Mesendoderm (in vitro differentiated cells): ENCODE results near the gene PRDM12.

Source experiments
- DNase-seq: peaks from one replicate; pipeline ENCODE4 v3.0.0; 2013
- H2AK5ac ChIP-seq: 2 replicates; pipeline ENCODE4 v1.6.1; 2013; ENCODE audit warnings: low read length, inconsistent platforms
- H2BK120ac ChIP-seq: 2 replicates; pipeline ENCODE4 v1.6.1; 2013; ENCODE audit warnings: low read depth, mild to moderate bottlenecking, low read length, moderate library complexity, mixed read lengths
- H2BK15ac ChIP-seq: replicated peaks from 2 replicates; pipeline ENCODE4 v1.6.1; 2013; ENCODE audit warnings: low read depth, mild to moderate bottlenecking, moderate library complexity
- H2BK5ac ChIP-seq: 2 replicates; pipeline ENCODE4 v1.6.1; 2013; ENCODE audit warnings: low read length, inconsistent platforms
- H3K18ac ChIP-seq: 2 replicates; pipeline ENCODE4 v1.6.1; 2013; ENCODE audit warnings: mild to moderate bottlenecking, low read length, mixed read lengths
- H3K23ac ChIP-seq: one replicate; pipeline ENCODE4 v1.6.1; 2013; ENCODE audit warnings: low read length
- H3K27ac ChIP-seq: 2 replicates; pipeline ENCODE4 v1.5.1; 2013; ENCODE audit warnings: low read depth, mild to moderate bottlenecking, inconsistent platforms, low read length, moderate library complexity
- H3K27me3 ChIP-seq: 2 replicates; pipeline ENCODE4 v1.6.1; 2013; ENCODE audit warnings: low read length, control low read depth, mild to moderate bottlenecking, inconsistent platforms; ENCODE audit not compliant: insufficient read depth, poor library complexity
- H3K36me3 ChIP-seq: 2 replicates; pipeline ENCODE4 v1.6.1; 2013; ENCODE audit warnings: low read length, inconsistent platforms; ENCODE audit not compliant: control insufficient read depth, insufficient read depth
- H3K4ac ChIP-seq: one replicate; pipeline ENCODE4 v1.6.1; 2013; ENCODE audit warnings: low read depth, mild to moderate bottlenecking, low read length, moderate library complexity
- H3K4me1 ChIP-seq: 2 replicates; pipeline ENCODE4 v1.6.1; 2013; ENCODE audit warnings: low read depth, low read length, inconsistent platforms; ENCODE audit not compliant: control insufficient read depth
- H3K4me2 ChIP-seq: 2 replicates; pipeline ENCODE4 v1.6.1; 2013; ENCODE audit warnings: low read length
- H3K4me3 ChIP-seq: 2 replicates; pipeline ENCODE4 v1.5.1; 2013; ENCODE audit warnings: mild to moderate bottlenecking, low read length
- H3K56ac ChIP-seq: one replicate; pipeline ENCODE4 v1.6.1; 2013; ENCODE audit warnings: low read length
- H3K79me1 ChIP-seq: 2 replicates; pipeline ENCODE4 v1.6.1; 2013; ENCODE audit warnings: low read length, inconsistent platforms
- H3K79me2 ChIP-seq: 2 replicates; pipeline ENCODE4 v1.6.1; 2013; ENCODE audit warnings: mild to moderate bottlenecking, low read length; ENCODE audit not compliant: control insufficient read depth, insufficient read depth
- H3K9ac ChIP-seq: 2 replicates; pipeline ENCODE4 v1.6.1; 2013; ENCODE audit warnings: low read length, inconsistent platforms
- H4K5ac ChIP-seq: one replicate; pipeline ENCODE4 v1.6.1; 2013; ENCODE audit warnings: low read length
- H4K8ac ChIP-seq: one replicate; pipeline ENCODE4 v1.6.1; 2013; ENCODE audit warnings: low read depth, mild to moderate bottlenecking, control low read depth, low read length, moderate library complexity
- WGBS: extraction: QIAGEN DNeasy Blood & Tissue Kit; methylation state at CpG from one replicate; pipeline ENCODE4 v1.1.7; 2013; ENCODE audit warnings: low lambda C conversion rate, missing lambda C conversion rate; ENCODE audit not compliant: insufficient coverage; ENCODE audit errors: extremely low coverage; 5-methylcytosine and 5-hydroxymethylcytosine counted together

The PRDM12 gene

GRCh38 chr9:130639124-130639765 lies 25.1 kb upstream of the PRDM12 start:
- H3K4me2 ChIP-seq, result no peak overlapping the region
- peaks cover 5% of the 10 kb centered on the region for H3K36me3 ChIP-seq
- no peak overlapping the region for H3K4me3 ChIP-seq
- WGBS, result no CpG with 5 or more reads among the region's 20 CpGs
- H3K4ac ChIP-seq, result no peak overlapping the region
- H2BK15ac ChIP-seq, result no peak overlapping the region
- H3K27ac ChIP-seq, result no peak overlapping the region
- no peaks in the 10 kb centered on the region for H3K4me1 ChIP-seq
- no peak overlapping the region for H2BK5ac ChIP-seq
- H3K79me2 ChIP-seq, result no peaks in the 10 kb centered on the region
- H3K27me3 ChIP-seq, result no peaks in the 10 kb centered on the region
- no peak overlapping the region for H2AK5ac ChIP-seq
- no peak overlapping the region for H2BK120ac ChIP-seq
- no peak overlapping the region for H3K9ac ChIP-seq
- no peak overlapping the region for H3K18ac ChIP-seq
- no peak overlapping the region for H3K56ac ChIP-seq
- H4K5ac ChIP-seq, result no peak overlapping the region
- H3K23ac ChIP-seq, result no peak overlapping the region
- no peaks in the 10 kb centered on the region for H3K79me1 ChIP-seq
- DNase-seq, result no peak
- H4K8ac ChIP-seq, result no peak overlapping the region

GRCh38 chr9:130639866-130640555 lies 24.4 kb upstream of the PRDM12 start:
- H3K27ac ChIP-seq, result no peak overlapping the region
- no CpG with 5 or more reads among the region's 17 CpGs for WGBS

GRCh38 chr9:130640681-130641080 lies 23.7 kb upstream of the PRDM12 start:
- H2BK120ac ChIP-seq, result no peak overlapping the region
- no peak overlapping the region for H3K23ac ChIP-seq
- H3K27me3 ChIP-seq, result no peaks in the 10 kb centered on the region
- no peak overlapping the region for H3K9ac ChIP-seq
- H3K18ac ChIP-seq, result no peak overlapping the region
- H4K5ac ChIP-seq, result no peak overlapping the region
- peak; percentile 30 for DNase-seq
- H3K79me2 ChIP-seq, result no peaks in the 10 kb centered on the region
- H3K4me3 ChIP-seq, result no peak overlapping the region
- no peak overlapping the region for H4K8ac ChIP-seq
- H3K36me3 ChIP-seq, result peaks cover 3% of the 10 kb centered on the region
- H3K27ac ChIP-seq, result no peak overlapping the region
- H2BK15ac ChIP-seq, result no peak overlapping the region
- no peaks in the 10 kb centered on the region for H3K4me1 ChIP-seq
- no peak overlapping the region for H2AK5ac ChIP-seq
- H3K4me2 ChIP-seq, result no peak overlapping the region
- no CpG with 5 or more reads among the region's 7 CpGs for WGBS
- no peak overlapping the region for H3K4ac ChIP-seq
- no peak overlapping the region for H2BK5ac ChIP-seq
- H3K56ac ChIP-seq, result no peak overlapping the region
- no peaks in the 10 kb centered on the region for H3K79me1 ChIP-seq

More at GRCh38 chr9:130639866-130640555, 24.4 kb upstream of the PRDM12 start:
- H3K79me1 ChIP-seq, result no peaks in the 10 kb centered on the region
- H3K23ac ChIP-seq, result no peak overlapping the region
- no peak overlapping the region for H2BK5ac ChIP-seq
- no peak overlapping the region for H4K5ac ChIP-seq
- H3K4me2 ChIP-seq, result no peak overlapping the region
- no peak overlapping the region for H3K9ac ChIP-seq
- no peaks in the 10 kb centered on the region for H3K27me3 ChIP-seq
- no peak overlapping the region for H3K56ac ChIP-seq
- no peak for DNase-seq
- no peak overlapping the region for H3K4ac ChIP-seq
- H2BK15ac ChIP-seq, result no peak overlapping the region
- H3K4me1 ChIP-seq, result no peaks in the 10 kb centered on the region
- no peak overlapping the region for H2BK120ac ChIP-seq
- peaks cover 5% of the 10 kb centered on the region for H3K36me3 ChIP-seq
- no peaks in the 10 kb centered on the region for H3K79me2 ChIP-seq
- no peak overlapping the region for H3K4me3 ChIP-seq
- H2AK5ac ChIP-seq, result no peak overlapping the region
- H3K18ac ChIP-seq, result no peak overlapping the region
- no peak overlapping the region for H4K8ac ChIP-seq

- Histone ChIP-seq H3K27ac (no peak overlapping the region), H3K4me3 (no peak overlapping the region), H3K9ac (no peak overlapping the region)
These were observed 21.5 kb upstream of the PRDM12 start for GRCh38 chr9:130642926-130643325.

GRCh38 chr9:130651221-130651620 lies 13.2 kb upstream of the PRDM12 start:
- no peak overlapping the region for H3K4me2 ChIP-seq
- no peak overlapping the region for H4K5ac ChIP-seq
- no peak overlapping the region for H3K4ac ChIP-seq
- WGBS, result no CpG with 5 or more reads among the region's 15 CpGs
- DNase-seq, result no peak
- H3K4me1 ChIP-seq, result no peaks in the 10 kb centered on the region
- no peak overlapping the region for H2BK15ac ChIP-seq
- no peak overlapping the region for H2BK120ac ChIP-seq
- H3K9ac ChIP-seq, result no peak overlapping the region
- H2BK5ac ChIP-seq, result no peak overlapping the region
- no peak overlapping the region for H3K4me3 ChIP-seq
- H3K56ac ChIP-seq, result no peak overlapping the region
- H2AK5ac ChIP-seq, result no peak overlapping the region
- no peaks in the 10 kb centered on the region for H3K79me1 ChIP-seq
- no peaks in the 10 kb centered on the region for H3K36me3 ChIP-seq
- H3K27me3 ChIP-seq, result peaks cover under 1% of the 10 kb centered on the region
- H3K27ac ChIP-seq, result no peak overlapping the region
- H3K23ac ChIP-seq, result no peak overlapping the region
- no peak overlapping the region for H4K8ac ChIP-seq
- H3K18ac ChIP-seq, result no peak overlapping the region
- H3K79me2 ChIP-seq, result no peaks in the 10 kb centered on the region

More at GRCh38 chr9:130642926-130643325, 21.5 kb upstream of the PRDM12 start:
- DNase-seq, result no peak
- Histone ChIP-seq H2BK15ac (no peak overlapping the region), H4K5ac (no peak overlapping the region), H2BK5ac (no peak overlapping the region), H2AK5ac (no peak overlapping the region), H3K56ac (no peak overlapping the region), H3K4me1 (no peaks in the 10 kb centered on the region), H3K27me3 (no peaks in the 10 kb centered on the region), H3K4me2 (no peak overlapping the region), H2BK120ac (no peak overlapping the region), H3K36me3 (no peaks in the 10 kb centered on the region), H3K4ac (no peak overlapping the region), H4K8ac (no peak overlapping the region), H3K79me2 (no peaks in the 10 kb centered on the region), H3K79me1 (no peaks in the 10 kb centered on the region), H3K23ac (no peak overlapping the region), H3K18ac (no peak overlapping the region)
- no CpG with 5 or more reads among the region's 8 CpGs for WGBS
